NCI-H226 (cell line): ENCODE data around the gene CLDN7.

Source experiments
- DNase-seq: peaks from one replicate; pipeline ENCODE4 v3.0.0-alpha.2; 2015

The CLDN7 gene

GRCh38 chr17:7284911-7285310 lies 22.6 kb upstream of the CLDN7 start:
- DNase-seq = no peak

- no peak for DNase-seq
These were observed 21.4 kb upstream of the CLDN7 start for GRCh38 chr17:7283471-7284216.

- DNase-seq = no peak
These were observed 20.6 kb upstream of the CLDN7 start for GRCh38 chr17:7282752-7283321.

- DNase-seq = no peak
These were observed 19.9 kb upstream of the CLDN7 start for GRCh38 chr17:7281953-7282751.

GRCh38 chr17:7281074-7281952 lies 19.0 kb upstream of the CLDN7 start, which contains the start of gene SLC2A4:
SLC2A4 (plus strand) TSS chr17:7281718; CDS start chr17:7281935, 217 bp downstream.
- peak; percentile 91 for DNase-seq

GRCh38 chr17:7280519-7281073 lies 18.3 kb upstream of the CLDN7 start:
- peak; percentile 71 for DNase-seq

GRCh38 chr17:7279448-7279847 lies 17.2 kb upstream of the CLDN7 start:
- no peak for DNase-seq

- DNase-seq = no peak
These were observed 4.5 kb upstream of the CLDN7 start for GRCh38 chr17:7266784-7267183.

- DNase-seq = no peak
These were observed 1.5 kb upstream of the CLDN7 start for GRCh38 chr17:7263801-7264078.

- no peak for DNase-seq
These were observed 890 bp upstream of the CLDN7 start for GRCh38 chr17:7262935-7263800.

- no peak for DNase-seq
These were observed 693 bp downstream of the CLDN7 start for GRCh38 chr17:7261379-7262191.

- DNase-seq = no peak
These were observed 1.5 kb downstream of the CLDN7 start for GRCh38 chr17:7260651-7261378.

- DNase-seq = no peak
These were observed 2.1 kb downstream of the CLDN7 start for GRCh38 chr17:7260151-7260550.

- no peak for DNase-seq
These were observed 2.8 kb downstream of the CLDN7 start for GRCh38 chr17:7259555-7259889.

- DNase-seq = no peak
These were observed 3.3 kb downstream of the CLDN7 start for GRCh38 chr17:7258731-7259554.

- no peak for DNase-seq
These were observed 5.4 kb downstream of the CLDN7 start for GRCh38 chr17:7256766-7257456.

- DNase-seq = no peak
These were observed 7.8 kb downstream of the CLDN7 start for GRCh38 chr17:7254511-7254910.

GRCh38 chr17:7253082-7253481 lies 9.2 kb downstream of the CLDN7 start:
- no peak for DNase-seq
